WTC11 (cell line): ENCODE measurements around the gene CEP85L. TPM values are rescaled to one million over a fixed set of nuclear protein-coding genes. Genes with fewer than 3 reads are reported as not detected.

Experiments
- ATAC-seq: fragments of 200-7000 bp; cut with Tn5 transposase; 2 replicates; pipeline ENCODE4 v1.10.0; 2021; ENCODE audit warnings: mild to moderate bottlenecking, moderate library complexity
- CTCF ChIA-PET: fragments of 300-600 bp; sonication (Branson Sonifier 250); formaldehyde crosslinking; loops from one replicate; lab custom pipeline; 2021; ENCODE audit warnings: antibody characterized with exemption; lab: Charles Lee
- POLR2A ChIA-PET: fragments of 350-600 bp; sonication (Branson Sonifier 250); formaldehyde crosslinking; loops from one replicate; lab custom pipeline; 2021; ENCODE audit warnings: antibody characterized with exemption; lab: Charles Lee
- DNase-seq: peaks from one replicate; pipeline ENCODE4 v3.0.0; 2021; ENCODE audit warnings: low spot score
- H3K27ac Mint-ChIP-seq: 2 replicates; pipeline ENCODE4 v1.8.0; 2021; ENCODE audit warnings: mixed read lengths
- H3K27me3 Mint-ChIP-seq: 2 replicates; pipeline ENCODE4 v1.8.0; 2021; ENCODE audit warnings: low read depth, mild to moderate bottlenecking, moderate library complexity, mixed read lengths
- H3K36me3 Mint-ChIP-seq: 2 replicates; pipeline ENCODE4 v1.8.0; 2021; ENCODE audit warnings: mixed read lengths
- H3K4me1 Mint-ChIP-seq: 2 replicates; pipeline ENCODE4 v1.8.0; 2022; ENCODE audit warnings: mixed read lengths
- H3K4me3 Mint-ChIP-seq: 2 replicates; pipeline ENCODE4 v1.8.0; 2021; ENCODE audit warnings: mild to moderate bottlenecking, moderate library complexity, mixed read lengths
- H3K9me3 Mint-ChIP-seq: 2 replicates; pipeline ENCODE4 v1.8.0; 2021; ENCODE audit warnings: mixed read lengths
- CREM ChIP-seq: sonication (generic); formaldehyde crosslinking; IDR thresholded peaks from 2 replicates; pipeline ENCODE4 v1.8.1; 2022; ENCODE audit warnings: mild to moderate bottlenecking, missing genetic modification reagents, moderate library complexity
- FOXP1 ChIP-seq: sonication (generic); formaldehyde crosslinking; IDR thresholded peaks from 2 replicates; pipeline ENCODE4 v1.8.0; 2022; ENCODE audit warnings: missing genetic modification reagents, mild to moderate bottlenecking, moderate library complexity, borderline replicate concordance
- GABPB1 ChIP-seq: sonication (generic); formaldehyde crosslinking; IDR thresholded peaks from 2 replicates; pipeline ENCODE4 v1.8.1; 2023; ENCODE audit warnings: mild to moderate bottlenecking, missing genetic modification reagents
- HMGA2 ChIP-seq: fragments of 250-450 bp; sonication (Bioruptor Pico); IDR thresholded peaks from 2 replicates; pipeline ENCODE4 v1.4.0; 2021; ENCODE audit warnings: mild to moderate bottlenecking, moderate library complexity
- JAZF1 ChIP-seq: fragments of 250-450 bp; sonication (Bioruptor Pico); IDR thresholded peaks from 2 replicates; pipeline ENCODE4 v1.9.0; 2021; ENCODE audit warnings: moderate library complexity, mild to moderate bottlenecking, inconsistent platforms
- NR2C2 ChIP-seq: sonication (generic); formaldehyde crosslinking; IDR thresholded peaks from 2 replicates; pipeline ENCODE4 v1.8.0; 2022; ENCODE audit warnings: mild to moderate bottlenecking, missing genetic modification reagents
- PRRX2 ChIP-seq: fragments of 250-450 bp; sonication (Bioruptor Pico); IDR thresholded peaks from 2 replicates; pipeline ENCODE4 v1.8.0; 2021; ENCODE audit warnings: mild to moderate bottlenecking
- SMAD4 ChIP-seq: sonication (generic); formaldehyde crosslinking; IDR thresholded peaks from 2 replicates; pipeline ENCODE4 v1.8.0; 2022; ENCODE audit warnings: mild to moderate bottlenecking, missing genetic modification reagents
- TEAD1 ChIP-seq: sonication (generic); formaldehyde crosslinking; IDR thresholded peaks from 2 replicates; pipeline ENCODE4 v1.8.0; 2022; ENCODE audit warnings: mild to moderate bottlenecking, missing genetic modification reagents
- TP53 ChIP-seq: sonication (generic); formaldehyde crosslinking; IDR thresholded peaks from 2 replicates; pipeline ENCODE4 v1.8.1; 2023; ENCODE audit warnings: mild to moderate bottlenecking, missing genetic modification reagents
- ZNF121 ChIP-seq: sonication (generic); formaldehyde crosslinking; IDR thresholded peaks from 2 replicates; pipeline ENCODE4 v1.8.0; 2023; ENCODE audit warnings: missing genetic modification reagents
- ZNF232 ChIP-seq: sonication (generic); formaldehyde crosslinking; IDR thresholded peaks from 2 replicates; pipeline ENCODE4 v1.8.0; 2022; ENCODE audit warnings: mild to moderate bottlenecking, missing genetic modification reagents
- ZNF671 ChIP-seq: fragments of 250-450 bp; sonication (Bioruptor Pico); IDR thresholded peaks from 2 replicates; pipeline ENCODE4 v1.8.0; 2021; ENCODE audit warnings: mild to moderate bottlenecking
- total RNA-seq: library from RNA; stranded (reverse); gene quantifications from 3 replicates; pipeline ENCODE4 v1.2.3, GENCODE V29; 2021
- TF ChIP-seq, protein P1 (sequence below): sonication (generic); formaldehyde crosslinking; IDR thresholded peaks from 2 replicates; pipeline ENCODE4 v1.8.1; 2023; ENCODE audit warnings: mild to moderate bottlenecking, missing genetic modification reagents
- TF ChIP-seq, protein P2 (sequence below): sonication (generic); formaldehyde crosslinking; IDR thresholded peaks from 2 replicates; pipeline ENCODE4 v1.8.1; 2023; ENCODE audit warnings: mild to moderate bottlenecking, missing genetic modification reagents, moderate library complexity
- TF ChIP-seq, protein P3 (sequence below): fragments of 250-450 bp; sonication (Bioruptor Pico); IDR thresholded peaks from 2 replicates; pipeline ENCODE4 v2.1.2; 2022; ENCODE audit warnings: mild to moderate bottlenecking, moderate library complexity
- TF ChIP-seq, protein P4 (sequence below): sonication (generic); formaldehyde crosslinking; IDR thresholded peaks from 2 replicates; pipeline ENCODE4 v1.8.1; 2022; ENCODE audit warnings: missing genetic modification reagents, borderline replicate concordance
- TF ChIP-seq, protein P5 (sequence below): sonication (generic); formaldehyde crosslinking; IDR thresholded peaks from 2 replicates; pipeline ENCODE4 v1.8.0; 2022; ENCODE audit warnings: mild to moderate bottlenecking, missing genetic modification reagents
- TF ChIP-seq, protein P6 (sequence below): sonication (generic); formaldehyde crosslinking; IDR thresholded peaks from 2 replicates; pipeline ENCODE4 v1.8.1; 2022; ENCODE audit warnings: mild to moderate bottlenecking, missing genetic modification reagents, moderate library complexity, borderline replicate concordance
- TF ChIP-seq, protein P7 (sequence below): fragments of 250-450 bp; sonication (Bioruptor Pico); IDR thresholded peaks from 2 replicates; pipeline ENCODE4 v1.9.0; 2021; ENCODE audit warnings: mild to moderate bottlenecking
- TF ChIP-seq, protein P8 (sequence below): fragments of 250-450 bp; sonication (Bioruptor Pico); conservative IDR thresholded peaks from 2 replicates; pipeline ENCODE4 v1.9.0; 2021; ENCODE audit warnings: mild to moderate bottlenecking
- TF ChIP-seq, protein P9 (sequence below): fragments of 250-450 bp; sonication (Bioruptor Pico); IDR thresholded peaks from 2 replicates; pipeline ENCODE4 v1.9.0; 2021; ENCODE audit warnings: mild to moderate bottlenecking

The CEP85L gene
- total RNA-seq, 1 experiment from 2014 or later, result 32.5 TPM

DNA sequence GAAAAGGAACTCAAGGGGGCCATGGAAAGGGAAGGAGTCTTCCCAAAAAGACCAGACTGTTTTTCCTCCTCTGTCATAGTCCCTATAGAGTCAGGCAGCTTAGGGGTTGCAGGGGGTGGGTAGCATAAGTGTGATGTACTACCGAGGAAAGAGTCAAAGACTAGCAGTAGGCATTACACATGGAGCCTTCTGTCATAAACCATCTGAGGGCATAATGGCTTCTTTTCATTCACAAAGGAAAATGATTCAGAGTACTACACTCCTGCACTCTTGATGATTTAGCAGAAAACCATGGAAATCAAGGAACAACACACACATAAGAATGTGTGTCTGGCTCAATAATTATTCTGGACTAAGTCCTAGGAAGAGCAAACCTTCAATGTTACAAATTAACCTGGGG is 88.4 kb downstream of the CEP85L start:
- CTCF ChIA-PET, result no interaction called here
- H3K36me3 Mint-ChIP-seq, result no peaks in the 10 kb centered on the region
- H3K27me3 Mint-ChIP-seq, result no peaks in the 10 kb centered on the region
- POLR2A ChIA-PET, result no interaction called here
- DNase-seq, result no peak
- TF ChIP-seq, protein P1, sequence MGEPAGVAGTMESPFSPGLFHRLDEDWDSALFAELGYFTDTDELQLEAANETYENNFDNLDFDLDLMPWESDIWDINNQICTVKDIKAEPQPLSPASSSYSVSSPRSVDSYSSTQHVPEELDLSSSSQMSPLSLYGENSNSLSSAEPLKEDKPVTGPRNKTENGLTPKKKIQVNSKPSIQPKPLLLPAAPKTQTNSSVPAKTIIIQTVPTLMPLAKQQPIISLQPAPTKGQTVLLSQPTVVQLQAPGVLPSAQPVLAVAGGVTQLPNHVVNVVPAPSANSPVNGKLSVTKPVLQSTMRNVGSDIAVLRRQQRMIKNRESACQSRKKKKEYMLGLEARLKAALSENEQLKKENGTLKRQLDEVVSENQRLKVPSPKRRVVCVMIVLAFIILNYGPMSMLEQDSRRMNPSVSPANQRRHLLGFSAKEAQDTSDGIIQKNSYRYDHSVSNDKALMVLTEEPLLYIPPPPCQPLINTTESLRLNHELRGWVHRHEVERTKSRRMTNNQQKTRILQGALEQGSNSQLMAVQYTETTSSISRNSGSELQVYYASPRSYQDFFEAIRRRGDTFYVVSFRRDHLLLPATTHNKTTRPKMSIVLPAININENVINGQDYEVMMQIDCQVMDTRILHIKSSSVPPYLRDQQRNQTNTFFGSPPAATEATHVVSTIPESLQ (CRISPR knock-in tag), result no peak
- TF ChIP-seq TP53 (no peak), JAZF1 (CRISPR knock-in tag) (no peak), TEAD1 (CRISPR knock-in tag) (no peak), ZNF232 (CRISPR knock-in tag) (no peak), FOXP1 (CRISPR knock-in tag) (no peak), ZNF121 (no peak), SMAD4 (CRISPR knock-in tag) (no peak), CREM (no peak)
- TF ChIP-seq, protein P2, sequence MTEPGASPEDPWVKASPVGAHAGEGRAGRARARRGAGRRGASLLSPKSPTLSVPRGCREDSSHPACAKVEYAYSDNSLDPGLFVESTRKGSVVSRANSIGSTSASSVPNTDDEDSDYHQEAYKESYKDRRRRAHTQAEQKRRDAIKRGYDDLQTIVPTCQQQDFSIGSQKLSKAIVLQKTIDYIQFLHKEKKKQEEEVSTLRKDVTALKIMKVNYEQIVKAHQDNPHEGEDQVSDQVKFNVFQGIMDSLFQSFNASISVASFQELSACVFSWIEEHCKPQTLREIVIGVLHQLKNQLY (CRISPR knock-in tag), result no peak
- TF ChIP-seq, protein P3, sequence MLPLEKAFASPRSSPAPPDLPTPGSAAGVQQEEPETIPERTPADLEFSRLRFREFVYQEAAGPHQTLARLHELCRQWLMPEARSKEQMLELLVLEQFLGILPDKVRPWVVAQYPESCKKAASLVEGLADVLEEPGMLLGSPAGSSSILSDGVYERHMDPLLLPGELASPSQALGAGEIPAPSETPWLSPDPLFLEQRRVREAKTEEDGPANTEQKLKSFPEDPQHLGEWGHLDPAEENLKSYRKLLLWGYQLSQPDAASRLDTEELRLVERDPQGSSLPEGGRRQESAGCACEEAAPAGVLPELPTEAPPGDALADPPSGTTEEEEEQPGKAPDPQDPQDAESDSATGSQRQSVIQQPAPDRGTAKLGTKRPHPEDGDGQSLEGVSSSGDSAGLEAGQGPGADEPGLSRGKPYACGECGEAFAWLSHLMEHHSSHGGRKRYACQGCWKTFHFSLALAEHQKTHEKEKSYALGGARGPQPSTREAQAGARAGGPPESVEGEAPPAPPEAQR (CRISPR knock-in tag), result no peak
- TF ChIP-seq, protein P4, sequence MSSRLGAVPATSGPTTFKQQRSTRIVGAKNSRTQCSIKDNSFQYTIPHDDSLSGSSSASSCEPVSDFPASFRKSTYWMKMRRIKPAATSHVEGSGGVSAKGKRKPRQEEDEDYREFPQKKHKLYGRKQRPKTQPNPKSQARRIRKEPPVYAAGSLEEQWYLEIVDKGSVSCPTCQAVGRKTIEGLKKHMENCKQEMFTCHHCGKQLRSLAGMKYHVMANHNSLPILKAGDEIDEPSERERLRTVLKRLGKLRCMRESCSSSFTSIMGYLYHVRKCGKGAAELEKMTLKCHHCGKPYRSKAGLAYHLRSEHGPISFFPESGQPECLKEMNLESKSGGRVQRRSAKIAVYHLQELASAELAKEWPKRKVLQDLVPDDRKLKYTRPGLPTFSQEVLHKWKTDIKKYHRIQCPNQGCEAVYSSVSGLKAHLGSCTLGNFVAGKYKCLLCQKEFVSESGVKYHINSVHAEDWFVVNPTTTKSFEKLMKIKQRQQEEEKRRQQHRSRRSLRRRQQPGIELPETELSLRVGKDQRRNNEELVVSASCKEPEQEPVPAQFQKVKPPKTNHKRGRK, result no peak
- peaks cover 11% of the 10 kb centered on the region for H3K4me1 Mint-ChIP-seq
- no peaks in the 10 kb centered on the region for H3K9me3 Mint-ChIP-seq
- no peak overlapping the region for H3K4me3 Mint-ChIP-seq
- ATAC-seq, result no peak
- no peak overlapping the region for H3K27ac Mint-ChIP-seq

DNA sequence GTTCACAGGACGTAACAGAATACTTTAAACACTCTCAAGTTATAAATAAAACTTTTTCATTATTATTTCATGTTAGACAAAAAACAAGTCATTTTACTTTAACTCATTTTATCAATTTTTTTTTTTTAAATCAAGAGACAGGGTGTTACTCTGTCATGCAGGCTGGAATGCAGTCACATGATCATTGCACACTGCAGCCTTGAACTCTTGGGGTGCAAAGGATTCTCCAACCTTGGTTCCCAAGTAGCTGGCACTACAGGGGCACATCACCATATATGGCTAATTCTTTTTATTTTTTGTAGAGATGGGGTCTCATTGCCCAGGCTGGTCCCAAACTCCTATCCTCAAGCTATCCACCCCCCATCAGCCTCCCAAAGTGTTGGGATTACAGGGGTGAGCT is 89.1 kb downstream of the CEP85L start:
- ATAC-seq (no peak), DNase-seq (no peak)
- Mint-ChIP-seq H3K27me3 (no peaks in the 10 kb centered on the region), H3K9me3 (no peaks in the 10 kb centered on the region), H3K27ac (no peak overlapping the region), H3K4me1 (peaks cover 11% of the 10 kb centered on the region), H3K36me3 (no peaks in the 10 kb centered on the region), H3K4me3 (no peak overlapping the region)
- POLR2A ChIA-PET, result no interaction called here
- CTCF ChIA-PET, result no interaction called here
- TF ChIP-seq ZNF232 (CRISPR knock-in tag), result no peak
- no peak for TF ChIP-seq GABPB1 (CRISPR knock-in tag)
- TF ChIP-seq FOXP1 (CRISPR knock-in tag), result no peak
- no peak for TF ChIP-seq TEAD1 (CRISPR knock-in tag)
- no peak for TF ChIP-seq NR2C2
- no peak for TF ChIP-seq PRRX2 (CRISPR knock-in tag)
- TF ChIP-seq, protein P5, sequence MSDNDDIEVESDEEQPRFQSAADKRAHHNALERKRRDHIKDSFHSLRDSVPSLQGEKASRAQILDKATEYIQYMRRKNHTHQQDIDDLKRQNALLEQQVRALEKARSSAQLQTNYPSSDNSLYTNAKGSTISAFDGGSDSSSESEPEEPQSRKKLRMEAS (CRISPR knock-in tag), result no peak
- no peak for TF ChIP-seq ZNF671 (CRISPR knock-in tag)
- TF ChIP-seq, protein P6, sequence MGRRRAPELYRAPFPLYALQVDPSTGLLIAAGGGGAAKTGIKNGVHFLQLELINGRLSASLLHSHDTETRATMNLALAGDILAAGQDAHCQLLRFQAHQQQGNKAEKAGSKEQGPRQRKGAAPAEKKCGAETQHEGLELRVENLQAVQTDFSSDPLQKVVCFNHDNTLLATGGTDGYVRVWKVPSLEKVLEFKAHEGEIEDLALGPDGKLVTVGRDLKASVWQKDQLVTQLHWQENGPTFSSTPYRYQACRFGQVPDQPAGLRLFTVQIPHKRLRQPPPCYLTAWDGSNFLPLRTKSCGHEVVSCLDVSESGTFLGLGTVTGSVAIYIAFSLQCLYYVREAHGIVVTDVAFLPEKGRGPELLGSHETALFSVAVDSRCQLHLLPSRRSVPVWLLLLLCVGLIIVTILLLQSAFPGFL (CRISPR knock-in tag), result no peak
- TF ChIP-seq, protein P7, sequence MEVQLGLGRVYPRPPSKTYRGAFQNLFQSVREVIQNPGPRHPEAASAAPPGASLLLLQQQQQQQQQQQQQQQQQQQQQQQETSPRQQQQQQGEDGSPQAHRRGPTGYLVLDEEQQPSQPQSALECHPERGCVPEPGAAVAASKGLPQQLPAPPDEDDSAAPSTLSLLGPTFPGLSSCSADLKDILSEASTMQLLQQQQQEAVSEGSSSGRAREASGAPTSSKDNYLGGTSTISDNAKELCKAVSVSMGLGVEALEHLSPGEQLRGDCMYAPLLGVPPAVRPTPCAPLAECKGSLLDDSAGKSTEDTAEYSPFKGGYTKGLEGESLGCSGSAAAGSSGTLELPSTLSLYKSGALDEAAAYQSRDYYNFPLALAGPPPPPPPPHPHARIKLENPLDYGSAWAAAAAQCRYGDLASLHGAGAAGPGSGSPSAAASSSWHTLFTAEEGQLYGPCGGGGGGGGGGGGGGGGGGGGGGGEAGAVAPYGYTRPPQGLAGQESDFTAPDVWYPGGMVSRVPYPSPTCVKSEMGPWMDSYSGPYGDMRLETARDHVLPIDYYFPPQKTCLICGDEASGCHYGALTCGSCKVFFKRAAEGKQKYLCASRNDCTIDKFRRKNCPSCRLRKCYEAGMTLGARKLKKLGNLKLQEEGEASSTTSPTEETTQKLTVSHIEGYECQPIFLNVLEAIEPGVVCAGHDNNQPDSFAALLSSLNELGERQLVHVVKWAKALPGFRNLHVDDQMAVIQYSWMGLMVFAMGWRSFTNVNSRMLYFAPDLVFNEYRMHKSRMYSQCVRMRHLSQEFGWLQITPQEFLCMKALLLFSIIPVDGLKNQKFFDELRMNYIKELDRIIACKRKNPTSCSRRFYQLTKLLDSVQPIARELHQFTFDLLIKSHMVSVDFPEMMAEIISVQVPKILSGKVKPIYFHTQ (CRISPR knock-in tag), result no peak
- TF ChIP-seq, protein P8, sequence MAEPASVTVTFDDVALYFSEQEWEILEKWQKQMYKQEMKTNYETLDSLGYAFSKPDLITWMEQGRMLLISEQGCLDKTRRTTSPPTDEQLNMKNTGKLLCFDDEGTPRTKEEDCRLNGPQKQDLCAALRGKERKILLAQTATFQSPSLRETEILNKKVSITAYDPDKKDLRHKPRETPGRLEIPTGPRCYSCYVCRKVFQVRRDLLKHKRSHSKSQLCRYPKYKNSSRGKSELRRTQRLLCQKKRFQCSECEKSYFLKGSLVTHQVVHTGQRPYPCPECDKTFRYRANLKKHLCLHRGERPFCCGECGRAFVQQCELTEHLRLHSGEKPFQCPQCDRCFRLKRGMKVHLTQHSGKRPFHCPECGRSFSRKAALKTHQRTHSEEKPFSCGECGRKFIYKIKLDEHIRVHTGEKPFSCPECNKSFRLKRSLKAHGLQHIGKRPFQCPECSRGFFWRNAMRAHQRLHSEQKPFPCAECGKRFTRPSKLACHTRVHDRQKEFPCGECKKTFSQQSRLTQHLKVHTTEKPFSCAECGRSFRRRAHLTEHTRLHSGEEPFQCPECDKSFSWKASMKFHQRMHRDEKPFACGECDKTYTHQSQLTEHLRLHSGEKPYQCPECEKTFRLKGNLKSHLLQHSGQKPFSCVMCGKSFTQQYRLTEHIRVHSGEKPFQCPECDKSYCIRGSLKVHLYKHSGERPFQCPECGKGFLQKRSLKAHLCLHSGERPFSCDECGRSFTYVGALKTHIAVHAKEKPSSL (CRISPR knock-in tag), result no peak
- TF ChIP-seq, protein P9, sequence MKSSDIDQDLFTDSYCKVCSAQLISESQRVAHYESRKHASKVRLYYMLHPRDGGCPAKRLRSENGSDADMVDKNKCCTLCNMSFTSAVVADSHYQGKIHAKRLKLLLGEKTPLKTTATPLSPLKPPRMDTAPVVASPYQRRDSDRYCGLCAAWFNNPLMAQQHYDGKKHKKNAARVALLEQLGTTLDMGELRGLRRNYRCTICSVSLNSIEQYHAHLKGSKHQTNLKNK, result no peak
- no peak for TF ChIP-seq HMGA2 (CRISPR knock-in tag)
